ENCODE results near the gene PARD6B. TPM values are rescaled to one million over a fixed set of nuclear protein-coding genes. Genes with fewer than 3 reads are reported as not detected.
A peak's percentile ranks its signal among the peaks of the same experiment; 100 is the strongest.
"Not testable (repeated sequence)": the region's sequence is repeated elsewhere in the genome, so short reads cannot be mapped to it uniquely, and the experiment has no call there.

PARD6B gene
- total RNA-seq, 3 donors from 2014 or later = 16.8 to 35.1 (median 29.2) TPM

GRCh38 chr20:50709636-50709973, 21.8 kb upstream of the PARD6B start:
- H3K4me1 ChIP-seq (ENCODE audit: low read depth) = peaks cover 3% of the 10 kb centered on the region
- TF ChIP-seq, protein P1, sequence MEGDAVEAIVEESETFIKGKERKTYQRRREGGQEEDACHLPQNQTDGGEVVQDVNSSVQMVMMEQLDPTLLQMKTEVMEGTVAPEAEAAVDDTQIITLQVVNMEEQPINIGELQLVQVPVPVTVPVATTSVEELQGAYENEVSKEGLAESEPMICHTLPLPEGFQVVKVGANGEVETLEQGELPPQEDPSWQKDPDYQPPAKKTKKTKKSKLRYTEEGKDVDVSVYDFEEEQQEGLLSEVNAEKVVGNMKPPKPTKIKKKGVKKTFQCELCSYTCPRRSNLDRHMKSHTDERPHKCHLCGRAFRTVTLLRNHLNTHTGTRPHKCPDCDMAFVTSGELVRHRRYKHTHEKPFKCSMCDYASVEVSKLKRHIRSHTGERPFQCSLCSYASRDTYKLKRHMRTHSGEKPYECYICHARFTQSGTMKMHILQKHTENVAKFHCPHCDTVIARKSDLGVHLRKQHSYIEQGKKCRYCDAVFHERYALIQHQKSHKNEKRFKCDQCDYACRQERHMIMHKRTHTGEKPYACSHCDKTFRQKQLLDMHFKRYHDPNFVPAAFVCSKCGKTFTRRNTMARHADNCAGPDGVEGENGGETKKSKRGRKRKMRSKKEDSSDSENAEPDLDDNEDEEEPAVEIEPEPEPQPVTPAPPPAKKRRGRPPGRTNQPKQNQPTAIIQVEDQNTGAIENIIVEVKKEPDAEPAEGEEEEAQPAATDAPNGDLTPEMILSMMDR (IDR thresholded peaks at IDR 0.05) = no peak
- DNase-seq = no peak
- no peak for ATAC-seq
- H3K36me3 ChIP-seq (ENCODE audit: low read depth) = no peaks in the 10 kb centered on the region
- H3K4me3 ChIP-seq = no peak overlapping the region
- intact Hi-C loops (cut with DNase I, micrococcal nuclease) = no loop called here
- no peaks in the 10 kb centered on the region for H3K9me3 ChIP-seq

- intact Hi-C loops (cut with DNase I, micrococcal nuclease) = no loop called here
- no peak for DNase-seq
- no peak overlapping the region for H3K4me3 ChIP-seq
- no peaks in the 10 kb centered on the region for H3K36me3 ChIP-seq (ENCODE audit: low read depth)
- ATAC-seq = no peak
- TF ChIP-seq, protein P1 (IDR thresholded peaks at IDR 0.05) = no peak
- no peaks in the 10 kb centered on the region for H3K9me3 ChIP-seq
- peaks cover 3% of the 10 kb centered on the region for H3K4me1 ChIP-seq (ENCODE audit: low read depth)
Measured at GRCh38 chr20:50710492-50711063, 20.8 kb upstream of the PARD6B start.

DNA sequence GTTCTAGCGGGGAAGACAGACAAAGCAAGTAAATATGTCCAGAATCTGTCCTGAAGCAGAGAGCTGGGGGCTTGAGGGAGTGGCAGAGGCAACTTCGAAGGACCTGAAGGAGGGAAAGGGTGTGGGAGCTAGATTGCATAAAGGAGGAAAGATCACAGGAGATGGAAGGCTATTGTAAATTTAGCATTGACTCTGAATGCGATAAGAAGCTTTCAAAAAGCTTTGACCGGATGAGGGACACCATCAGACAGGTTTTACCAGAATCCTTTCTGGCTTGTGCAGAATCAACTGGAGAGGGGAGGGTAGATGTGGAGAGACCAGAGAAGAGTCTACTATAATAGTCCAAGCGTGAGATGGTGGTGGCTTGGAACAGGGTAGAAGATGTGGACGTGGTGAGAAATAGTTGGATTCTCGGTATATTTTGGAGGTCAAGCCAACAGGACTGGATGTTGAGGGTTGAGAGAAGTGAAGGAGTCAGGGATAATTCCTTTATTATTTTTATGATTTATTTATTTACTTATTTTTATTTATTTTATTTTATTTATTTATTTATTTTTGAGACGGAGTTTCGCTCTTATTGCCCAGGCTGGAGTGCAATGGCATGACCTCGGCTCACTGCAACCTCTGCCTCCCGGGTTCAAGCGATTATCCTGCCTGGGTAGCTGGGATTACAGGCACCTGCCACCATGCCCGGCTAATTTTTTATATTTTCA, 20.1 kb upstream of the PARD6B start:
- intact Hi-C loops (cut with DNase I, micrococcal nuclease) = no loop called here
- ATAC-seq = no peak
- TF ChIP-seq, protein P1 (IDR thresholded peaks at IDR 0.05) = no peak

DNA sequence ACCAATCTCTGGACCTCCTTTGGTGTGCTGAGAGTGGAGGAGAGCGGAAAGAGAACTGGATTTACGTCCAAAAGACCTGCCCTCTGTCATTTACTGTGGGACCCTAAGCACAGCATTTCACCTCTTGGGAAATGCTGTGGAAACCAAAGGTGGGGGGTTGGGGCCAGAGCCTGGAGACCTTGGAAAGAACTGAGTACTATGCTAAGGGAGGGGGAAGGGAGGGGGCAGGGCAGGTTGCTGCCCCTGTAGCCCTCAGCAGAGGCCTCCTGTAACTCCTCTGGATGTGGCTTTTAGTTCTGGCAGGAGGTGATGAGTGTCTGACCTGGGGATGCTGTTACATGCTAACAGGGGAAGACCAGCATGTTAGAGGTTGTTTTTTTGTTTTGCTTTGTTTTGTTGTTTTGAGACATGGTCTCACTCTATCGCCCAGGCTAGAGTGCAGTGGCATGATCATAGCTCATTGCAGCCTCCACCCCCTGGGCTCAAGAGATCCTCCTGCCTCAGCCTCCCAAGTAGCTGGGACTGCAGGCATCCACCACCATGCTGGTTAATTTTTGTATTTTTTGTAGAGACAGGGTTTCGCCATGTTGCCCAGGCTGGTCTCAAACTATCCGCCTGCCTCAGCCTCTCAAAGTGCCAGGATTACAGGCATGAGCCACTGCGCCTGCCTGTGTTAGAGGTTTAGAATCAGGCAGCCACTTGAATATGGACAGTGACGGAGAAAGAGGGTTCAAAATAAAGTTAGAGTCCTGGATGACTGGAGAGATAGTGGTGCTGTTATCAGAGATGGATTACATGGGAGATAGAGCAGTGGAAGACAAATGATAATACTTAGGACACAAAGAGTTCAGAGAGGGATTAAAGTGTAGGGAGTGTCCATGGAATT, 18.4 kb upstream of the PARD6B start:
- DNase-seq (no peak), ATAC-seq (no peak)
- intact Hi-C loops (cut with DNase I, micrococcal nuclease) = no loop called here
- TF ChIP-seq, protein P1 (IDR thresholded peaks at IDR 0.05) = no peak
- Histone ChIP-seq H3K4me1 (ENCODE audit: low read depth) (peaks cover 3% of the 10 kb centered on the region), H3K9me3 (no peaks in the 10 kb centered on the region), H3K36me3 (ENCODE audit: low read depth) (no peaks in the 10 kb centered on the region), H3K4me3 (no peak overlapping the region)

More for the DNA sequence above, 20.1 kb upstream of the PARD6B start:
- H3K36me3 ChIP-seq (ENCODE audit: low read depth) = no peaks in the 10 kb centered on the region
- H3K4me1 ChIP-seq (ENCODE audit: low read depth) = peaks cover 3% of the 10 kb centered on the region
- H3K4me3 ChIP-seq = no peak overlapping the region
- H3K9me3 ChIP-seq = no peaks in the 10 kb centered on the region
- DNase-seq = no peak

DNA sequence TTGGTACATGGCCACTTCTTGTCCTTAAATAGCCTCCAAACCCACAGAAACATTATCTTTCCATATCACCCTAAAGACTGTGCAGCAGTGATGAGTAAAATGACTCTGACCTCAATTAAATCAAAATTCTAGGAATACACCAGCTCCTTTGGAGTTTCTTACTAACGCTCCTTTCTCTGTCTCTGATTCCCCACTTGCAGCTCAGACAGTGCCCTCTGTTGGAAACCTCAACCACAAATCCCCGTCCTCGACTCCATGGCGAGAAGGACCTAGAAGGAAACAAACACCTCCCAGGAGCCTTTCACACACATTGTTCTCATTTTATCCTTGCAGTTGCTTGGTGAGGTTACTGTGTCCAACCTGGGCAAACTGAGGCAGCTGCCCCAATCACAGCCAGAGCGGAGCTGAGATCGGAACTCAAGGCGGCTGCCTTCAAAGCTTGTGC, 17.7 kb upstream of the PARD6B start:
- H3K36me3 ChIP-seq (ENCODE audit: low read depth) = no peaks in the 10 kb centered on the region
- no peaks in the 10 kb centered on the region for H3K9me3 ChIP-seq
- DNase-seq (no peak), ATAC-seq (peak; percentile 51)
- TF ChIP-seq, protein P1 (IDR thresholded peaks at IDR 0.05) = no peak
- H3K4me3 ChIP-seq = no peak overlapping the region
- H3K4me1 ChIP-seq (ENCODE audit: low read depth) = peaks cover 3% of the 10 kb centered on the region
- intact Hi-C loops (cut with DNase I, micrococcal nuclease) = no loop called here

GRCh38 chr20:50714426-50714825, 17.0 kb upstream of the PARD6B start:
- DNase-seq; H3K36me3 ChIP-seq (ENCODE audit: low read depth); H3K4me3 ChIP-seq; intact Hi-C loops (cut with DNase I, micrococcal nuclease); H3K4me1 ChIP-seq (ENCODE audit: low read depth); H3K9me3 ChIP-seq; ATAC-seq: not testable (repeated sequence)
